Measurements from ENCODE around the gene PEX16. TPM values are rescaled to one million over a fixed set of nuclear protein-coding genes. Genes with fewer than 3 reads are reported as not detected.

PEX16 gene
- total and polyA plus RNA-seq, 2 of the 13 experiments (the other 11 are each of a cell fraction or from before 2014, with no cell fraction given) = 12.5 to 21.8 TPM

DNA sequence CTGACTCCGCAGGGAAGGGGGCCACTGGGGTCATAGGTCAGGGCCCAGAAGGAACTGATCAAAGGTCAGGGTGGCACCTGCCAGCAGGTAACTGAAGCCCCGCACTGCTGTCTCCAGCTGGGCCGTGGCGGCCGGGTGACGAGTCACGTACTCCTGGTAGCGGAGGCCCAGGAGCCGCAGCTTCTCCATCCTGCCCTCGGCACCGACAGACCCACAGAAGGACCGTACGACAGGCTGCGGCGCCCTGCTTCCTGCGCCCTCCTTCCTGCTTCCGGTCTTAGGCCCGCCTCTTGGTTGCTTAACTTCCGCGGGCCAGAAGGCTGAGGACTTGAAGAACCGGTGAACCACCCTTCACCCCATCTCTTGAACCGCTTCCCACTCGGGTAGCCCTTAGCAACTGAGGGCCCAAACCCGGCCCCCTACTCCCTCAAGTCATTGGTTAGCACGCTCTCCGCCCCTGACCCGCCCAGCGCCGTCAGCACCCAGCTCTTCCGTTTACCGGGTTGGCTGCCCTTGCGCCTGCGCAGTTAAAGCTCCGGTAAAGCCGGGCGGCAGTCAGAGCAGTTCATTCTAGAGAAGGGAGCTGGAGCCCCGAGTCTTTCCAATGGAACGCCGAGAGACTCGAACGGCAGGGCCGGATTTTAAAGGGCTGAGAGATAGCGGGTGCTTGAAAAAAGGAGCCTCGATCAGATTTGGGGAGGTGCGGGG lies at the start of gene PEX16 (continued):
- TF ChIP-seq BCL6 (CRISPR knock-in tag; IDR thresholded peaks at IDR 0.05) = no peak
- TF ChIP-seq TBX3 (IDR thresholded peaks at IDR 0.05; ENCODE audit: borderline replicate concordance) = no peak
- no peak; the same call in 1 of the 2 replicates for TF ChIP-seq YEATS4 (CRISPR knock-in tag; IDR thresholded peaks at IDR 0.05; ENCODE audit: borderline replicate concordance)
- no peak for TF ChIP-seq HMG20A (CRISPR knock-in tag; IDR thresholded peaks at IDR 0.05; ENCODE audit: borderline replicate concordance)
- no peak for TF ChIP-seq ZNF776 (CRISPR knock-in tag; IDR thresholded peaks at IDR 0.05)
- TF ChIP-seq, protein P1, sequence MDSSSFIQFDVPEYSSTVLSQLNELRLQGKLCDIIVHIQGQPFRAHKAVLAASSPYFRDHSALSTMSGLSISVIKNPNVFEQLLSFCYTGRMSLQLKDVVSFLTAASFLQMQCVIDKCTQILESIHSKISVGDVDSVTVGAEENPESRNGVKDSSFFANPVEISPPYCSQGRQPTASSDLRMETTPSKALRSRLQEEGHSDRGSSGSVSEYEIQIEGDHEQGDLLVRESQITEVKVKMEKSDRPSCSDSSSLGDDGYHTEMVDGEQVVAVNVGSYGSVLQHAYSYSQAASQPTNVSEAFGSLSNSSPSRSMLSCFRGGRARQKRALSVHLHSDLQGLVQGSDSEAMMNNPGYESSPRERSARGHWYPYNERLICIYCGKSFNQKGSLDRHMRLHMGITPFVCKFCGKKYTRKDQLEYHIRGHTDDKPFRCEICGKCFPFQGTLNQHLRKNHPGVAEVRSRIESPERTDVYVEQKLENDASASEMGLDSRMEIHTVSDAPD (CRISPR knock-in tag; IDR thresholded peaks at IDR 0.05) = no peak
- TF ChIP-seq CEBPB (IDR thresholded peaks at IDR 0.05; ENCODE audit: borderline replicate concordance, low read depth, low read length) = peak; percentile 95
- TF ChIP-seq MED1 (CRISPR knock-in tag; IDR thresholded peaks at IDR 0.05) = peak; percentile 61
- TF ChIP-seq, protein P2, sequence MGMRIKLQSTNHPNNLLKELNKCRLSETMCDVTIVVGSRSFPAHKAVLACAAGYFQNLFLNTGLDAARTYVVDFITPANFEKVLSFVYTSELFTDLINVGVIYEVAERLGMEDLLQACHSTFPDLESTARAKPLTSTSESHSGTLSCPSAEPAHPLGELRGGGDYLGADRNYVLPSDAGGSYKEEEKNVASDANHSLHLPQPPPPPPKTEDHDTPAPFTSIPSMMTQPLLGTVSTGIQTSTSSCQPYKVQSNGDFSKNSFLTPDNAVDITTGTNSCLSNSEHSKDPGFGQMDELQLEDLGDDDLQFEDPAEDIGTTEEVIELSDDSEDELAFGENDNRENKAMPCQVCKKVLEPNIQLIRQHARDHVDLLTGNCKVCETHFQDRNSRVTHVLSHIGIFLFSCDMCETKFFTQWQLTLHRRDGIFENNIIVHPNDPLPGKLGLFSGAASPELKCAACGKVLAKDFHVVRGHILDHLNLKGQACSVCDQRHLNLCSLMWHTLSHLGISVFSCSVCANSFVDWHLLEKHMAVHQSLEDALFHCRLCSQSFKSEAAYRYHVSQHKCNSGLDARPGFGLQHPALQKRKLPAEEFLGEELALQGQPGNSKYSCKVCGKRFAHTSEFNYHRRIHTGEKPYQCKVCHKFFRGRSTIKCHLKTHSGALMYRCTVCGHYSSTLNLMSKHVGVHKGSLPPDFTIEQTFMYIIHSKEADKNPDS (CRISPR knock-in tag; IDR thresholded peaks at IDR 0.05) = no peak
- TF ChIP-seq CEBPG (CRISPR knock-in tag; IDR thresholded peaks at IDR 0.05) = peak; percentile 99
- TF ChIP-seq JARID2 (CRISPR knock-in tag; IDR thresholded peaks at IDR 0.05; ENCODE audit: insufficient replicate concordance) = no peak
- no peak for TF ChIP-seq ZNF7 (CRISPR knock-in tag; IDR thresholded peaks at IDR 0.05)
- peak; percentile 19; the same call in 1 of the 2 replicates for TF ChIP-seq PITX1 (CRISPR knock-in tag; IDR thresholded peaks at IDR 0.05)
- TF ChIP-seq, protein P3, sequence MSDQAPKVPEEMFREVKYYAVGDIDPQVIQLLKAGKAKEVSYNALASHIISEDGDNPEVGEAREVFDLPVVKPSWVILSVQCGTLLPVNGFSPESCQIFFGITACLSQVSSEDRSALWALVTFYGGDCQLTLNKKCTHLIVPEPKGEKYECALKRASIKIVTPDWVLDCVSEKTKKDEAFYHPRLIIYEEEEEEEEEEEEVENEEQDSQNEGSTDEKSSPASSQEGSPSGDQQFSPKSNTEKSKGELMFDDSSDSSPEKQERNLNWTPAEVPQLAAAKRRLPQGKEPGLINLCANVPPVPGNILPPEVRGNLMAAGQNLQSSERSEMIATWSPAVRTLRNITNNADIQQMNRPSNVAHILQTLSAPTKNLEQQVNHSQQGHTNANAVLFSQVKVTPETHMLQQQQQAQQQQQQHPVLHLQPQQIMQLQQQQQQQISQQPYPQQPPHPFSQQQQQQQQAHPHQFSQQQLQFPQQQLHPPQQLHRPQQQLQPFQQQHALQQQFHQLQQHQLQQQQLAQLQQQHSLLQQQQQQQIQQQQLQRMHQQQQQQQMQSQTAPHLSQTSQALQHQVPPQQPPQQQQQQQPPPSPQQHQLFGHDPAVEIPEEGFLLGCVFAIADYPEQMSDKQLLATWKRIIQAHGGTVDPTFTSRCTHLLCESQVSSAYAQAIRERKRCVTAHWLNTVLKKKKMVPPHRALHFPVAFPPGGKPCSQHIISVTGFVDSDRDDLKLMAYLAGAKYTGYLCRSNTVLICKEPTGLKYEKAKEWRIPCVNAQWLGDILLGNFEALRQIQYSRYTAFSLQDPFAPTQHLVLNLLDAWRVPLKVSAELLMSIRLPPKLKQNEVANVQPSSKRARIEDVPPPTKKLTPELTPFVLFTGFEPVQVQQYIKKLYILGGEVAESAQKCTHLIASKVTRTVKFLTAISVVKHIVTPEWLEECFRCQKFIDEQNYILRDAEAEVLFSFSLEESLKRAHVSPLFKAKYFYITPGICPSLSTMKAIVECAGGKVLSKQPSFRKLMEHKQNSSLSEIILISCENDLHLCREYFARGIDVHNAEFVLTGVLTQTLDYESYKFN (CRISPR knock-in tag; conservative IDR thresholded peaks at IDR 0.05) = peak; percentile 52
- TF ChIP-seq NAIF1 (CRISPR knock-in tag; IDR thresholded peaks at IDR 0.05; ENCODE audit: borderline replicate concordance) = no peak
- TF ChIP-seq ZNF775 (CRISPR knock-in tag; IDR thresholded peaks at IDR 0.05; ENCODE audit: borderline replicate concordance) = no peak
- TF ChIP-seq ZNF143 (CRISPR knock-in tag; IDR thresholded peaks at IDR 0.05) = no peak
- TF ChIP-seq ZNF562 (CRISPR knock-in tag; IDR thresholded peaks at IDR 0.05; ENCODE audit: borderline replicate concordance) = no peak
- no peak for TF ChIP-seq CBX2 (IDR thresholded peaks at IDR 0.05; ENCODE audit: low read depth, low read length)
- no peak for TF ChIP-seq CBX2 (CRISPR knock-in tag; IDR thresholded peaks at IDR 0.05; ENCODE audit: low read depth)
- TF ChIP-seq ZNF329 (CRISPR knock-in tag; IDR thresholded peaks at IDR 0.05; ENCODE audit: low read depth) = no peak; the same call in 1 of the 2 replicates
- TF ChIP-seq, protein P4, sequence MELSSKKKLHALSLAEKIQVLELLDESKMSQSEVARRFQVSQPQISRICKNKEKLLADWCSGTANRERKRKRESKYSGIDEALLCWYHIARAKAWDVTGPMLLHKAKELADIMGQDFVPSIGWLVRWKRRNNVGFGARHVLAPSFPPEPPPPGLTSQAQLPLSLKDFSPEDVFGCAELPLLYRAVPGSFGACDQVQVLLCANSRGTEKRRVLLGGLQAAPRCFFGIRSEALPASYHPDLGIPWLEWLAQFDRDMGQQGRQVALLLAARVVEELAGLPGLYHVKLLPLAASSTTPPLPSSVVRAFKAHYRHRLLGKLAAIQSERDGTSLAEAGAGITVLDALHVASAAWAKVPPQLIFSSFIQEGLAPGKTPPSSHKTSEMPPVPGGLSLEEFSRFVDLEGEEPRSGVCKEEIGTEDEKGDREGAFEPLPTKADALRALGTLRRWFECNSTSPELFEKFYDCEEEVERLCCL (CRISPR knock-in tag; IDR thresholded peaks at IDR 0.05; ENCODE audit: borderline replicate concordance) = no peak
- TF ChIP-seq ZNF235 (CRISPR knock-in tag; IDR thresholded peaks at IDR 0.05; ENCODE audit: borderline replicate concordance) = no peak
